Pancreas (tissue), 10 donors: ENCODE measurements around the gene SLC6A16. TPM values are rescaled to one million over a fixed set of nuclear protein-coding genes. Genes with fewer than 3 reads are reported as not detected.
"Not testable (repeated sequence)": the region's sequence is repeated elsewhere in the genome, so short reads cannot be mapped to it uniquely, and the experiment has no call there.

ENCODE experiments used
- ATAC-seq, 4 donors: fragments of 200-7000 bp; cut with Tn5 transposase; one replicate each; pipeline versions ENCODE4 v1.8.0 to v1.9.1; 2020; ENCODE audit warnings: mild to moderate bottlenecking in 4 of 4, moderate library complexity in 4 of 4
- DNase-seq, 6 donors: peaks; one replicate each; pipeline ENCODE4 v3.0.0-alpha.2; 2020
- FAIRE-seq: peaks from 2 replicates; lab custom pipeline; 2012; peaks lifted over from hg19 to GRCh38; lab: Jason Lieb, UNC
- H3K27ac ChIP-seq, 4 donors: fragments of 200-600 bp; sonication (generic); 1 replicate in 3 of 4; 2 replicates in 1 of 4; pipeline versions ENCODE4 v1.5.0 to v1.8.0; 2020
- H3K27me3 ChIP-seq, 4 donors: fragments of 200-600 bp; one replicate each; pipeline ENCODE4 v1.8.0; 2021
- H3K36me3 ChIP-seq, 3 donors: fragments of 200-600 bp; sonication (generic) in 1 of 3; one replicate each; pipeline versions ENCODE4 v1.5.0 to v1.8.0; 2020 to 2021
- H3K4me1 ChIP-seq, 3 donors: fragments of 200-600 bp; one replicate each; pipeline ENCODE4 v1.8.0; 2021
- H3K4me3 ChIP-seq, 4 donors: fragments of 200-600 bp; sonication (generic) in 2 of 4; one replicate each; pipeline versions ENCODE4 v1.5.0 to v1.8.0; 2020 to 2021
- H3K9me3 ChIP-seq, 4 donors: fragments of 200-600 bp; one replicate each; pipeline ENCODE4 v1.8.0; 2021
- CTCF ChIP-seq, 4 donors: fragments of 200-600 bp; sonication (generic) in 3 of 4; IDR thresholded peaks; one replicate each; pipeline versions ENCODE4 v1.5.0 to v1.8.0; 2021; ENCODE audit warnings: antibody characterized with exemption in 4 of 4
- WGBS, 2 donors: extraction: QIAGEN DNeasy Blood & Tissue Kit; methylation state at CpG; one replicate each; pipeline ENCODE4 v1.1.7; 2013; 5-methylcytosine and 5-hydroxymethylcytosine counted together
- intact Hi-C, 3 donors: fragments of 100-400 bp; cut with DNase I; formaldehyde crosslinking; loops; one replicate each; pipeline versions ENCODE4 v1.11.1 to v1.14.2; 2022
- polyA plus RNA-seq, 2 donors: library from polyadenylated mRNA; stranded (reverse); fragments of 200-250 nt; gene quantifications; one replicate each; pipeline ENCODE4 v1.2.3, GENCODE V29; 2013
- total RNA-seq, 6 donors: library from RNA; stranded (reverse); fragmentation: NEBNext Ultra II Directional in 4 of 6; extraction: Animal tissue kit (Norgen Biotek cat#: 25700) in 4 of 6; gene quantifications; one replicate each; pipeline versions ENCODE4 v1.2.1 to v1.2.4, GENCODE V29; 2021 to 2023
- donor health status: healthy with polysubstance abuse.
- donor health status: DM: no; HTN: no; CAD: no; lungs with moderate emphysema.
- donor health status: DM: no; HTN: no; CAD: no.
- donor health status: control.
- donor health status: control.
- donor health status: Bipolar disorder and iron deficiency.
- donor health status: DM: yes; HTN: yes; CAD: no.
- donor health status: DM: no; HTN: no; CAD: no.
- donor health status: DM: no; HTN: no; CAD: no.
- donor health status: DM: yes; HTN: yes; CAD: no.

The SLC6A16 gene
- total and polyA plus RNA-seq, 8 donors = 1.5 to 5.9 (median 3.2) TPM

- H3K27ac ChIP-seq = no peak overlapping the region
- H3K4me1 ChIP-seq = peaks cover 0 to 6% (median 0%) of the 10 kb centered on the region in 3 donors
- no peaks in the 10 kb centered on the region for H3K36me3 ChIP-seq
- intact Hi-C loops = no loop called here
- H3K4me3 ChIP-seq = no peak overlapping the region
- ATAC-seq = no peak
- no peaks in the 10 kb centered on the region for H3K9me3 ChIP-seq
- FAIRE-seq = no peak
- DNase-seq = no peak
- no peaks in the 10 kb centered on the region for H3K27me3 ChIP-seq
- TF ChIP-seq CTCF (IDR thresholded peaks at IDR 0.05) = no peak
Observed at GRCh38 chr19:49318296-49318695, 6.7 kb downstream of the SLC6A16 start.

GRCh38 chr19:49316284-49316683 lies 8.7 kb downstream of the SLC6A16 start:
- Histone ChIP-seq H3K36me3 (no peaks in the 10 kb centered on the region), H3K27ac (no peak overlapping the region), H3K4me3 (no peak overlapping the region), H3K4me1 (peaks cover 0 to 6% (median 0%) of the 10 kb centered on the region in 3 donors), H3K27me3 (no peaks in the 10 kb centered on the region), H3K9me3 (no peaks in the 10 kb centered on the region)
- no peak for TF ChIP-seq CTCF (IDR thresholded peaks at IDR 0.05)
- DNase-seq = no peak
- no peak for FAIRE-seq
- intact Hi-C loops = no loop called here
- ATAC-seq = no peak

GRCh38 chr19:49315111-49315510 lies 9.9 kb downstream of the SLC6A16 start:
- DNase-seq (no peak), FAIRE-seq (no peak), ATAC-seq (no peak)
- no peaks in the 10 kb centered on the region for H3K9me3 ChIP-seq
- intact Hi-C loops = no loop called here
- H3K36me3 ChIP-seq = peaks cover 0 to 5% (median 0%) of the 10 kb centered on the region in 3 donors
- H3K27me3 ChIP-seq = no peaks in the 10 kb centered on the region
- TF ChIP-seq CTCF (IDR thresholded peaks at IDR 0.05) = no peak
- H3K4me1 ChIP-seq = peaks cover 0 to 6% (median 0%) of the 10 kb centered on the region in 3 donors
- WGBS, 2 donors = 86 to 87% methylated on average over 1 of the region's 1 CpG
- no peak overlapping the region for H3K4me3 ChIP-seq
- no peak overlapping the region for H3K27ac ChIP-seq

- no peak for ATAC-seq
- Histone ChIP-seq H3K27ac (no peak overlapping the region), H3K4me1 (no peaks in the 10 kb centered on the region), H3K4me3 (no peak overlapping the region), H3K27me3 (no peaks in the 10 kb centered on the region), H3K9me3 (no peaks in the 10 kb centered on the region), H3K36me3 (peaks cover 0 to 5% (median 0%) of the 10 kb centered on the region in 3 donors)
- no peak for DNase-seq
- intact Hi-C loops = no loop called here
- no peak for TF ChIP-seq CTCF (IDR thresholded peaks at IDR 0.05)
- FAIRE-seq = no peak
- WGBS, 2 donors = 87 to 93% methylated on average over 6 of the region's 6 CpGs
Observed at GRCh38 chr19:49309087-49309486, 15.9 kb downstream of the SLC6A16 start.

- ATAC-seq = not testable (repeated sequence)
Observed at GRCh38 chr19:49306734-49307133, 18.3 kb downstream of the SLC6A16 start.

More at GRCh38 chr19:49306734-49307133, 18.3 kb downstream of the SLC6A16 start:
- intact Hi-C loops, H3K36me3 ChIP-seq, H3K4me3 ChIP-seq, FAIRE-seq, H3K27ac ChIP-seq, H3K9me3 ChIP-seq, H3K4me1 ChIP-seq, H3K27me3 ChIP-seq, DNase-seq: not testable (repeated sequence)
- WGBS, 2 donors = 78 to 84% methylated on average over 7 of the region's 7 CpGs
